Suprapubic skin (tissue), 4 donors: ENCODE results near the gene MMP1.

Experiments used
- POLR2A ChIP-seq, 2 donors: fragments of 450-650 bp; IDR thresholded peaks; one replicate each; pipeline ENCODE4 v1.6.1; 2017; ENCODE audit warnings: antibody characterized with exemption in 2 of 2, mild to moderate bottlenecking in 2 of 2, moderate library complexity in 2 of 2
- POLR2AphosphoS5 ChIP-seq, 3 donors: sonication (generic); formaldehyde crosslinking; IDR thresholded peaks; one replicate each; pipeline ENCODE4 v1.6.1; 2017; ENCODE audit warnings: antibody characterized with exemption in 3 of 3
- TF ChIP-seq, protein P1 (sequence below), 2 donors: fragments of 200-600 bp in 1 of 2; fragments of 450-650 bp in 1 of 2; sonication (generic) in 1 of 2; IDR thresholded peaks; one replicate each; pipeline ENCODE4 v1.5.1; 2016 to 2019; ENCODE audit warnings: antibody characterized with exemption in 2 of 2, mild to moderate bottlenecking in 1 of 2, moderate library complexity in 1 of 2

DNA sequence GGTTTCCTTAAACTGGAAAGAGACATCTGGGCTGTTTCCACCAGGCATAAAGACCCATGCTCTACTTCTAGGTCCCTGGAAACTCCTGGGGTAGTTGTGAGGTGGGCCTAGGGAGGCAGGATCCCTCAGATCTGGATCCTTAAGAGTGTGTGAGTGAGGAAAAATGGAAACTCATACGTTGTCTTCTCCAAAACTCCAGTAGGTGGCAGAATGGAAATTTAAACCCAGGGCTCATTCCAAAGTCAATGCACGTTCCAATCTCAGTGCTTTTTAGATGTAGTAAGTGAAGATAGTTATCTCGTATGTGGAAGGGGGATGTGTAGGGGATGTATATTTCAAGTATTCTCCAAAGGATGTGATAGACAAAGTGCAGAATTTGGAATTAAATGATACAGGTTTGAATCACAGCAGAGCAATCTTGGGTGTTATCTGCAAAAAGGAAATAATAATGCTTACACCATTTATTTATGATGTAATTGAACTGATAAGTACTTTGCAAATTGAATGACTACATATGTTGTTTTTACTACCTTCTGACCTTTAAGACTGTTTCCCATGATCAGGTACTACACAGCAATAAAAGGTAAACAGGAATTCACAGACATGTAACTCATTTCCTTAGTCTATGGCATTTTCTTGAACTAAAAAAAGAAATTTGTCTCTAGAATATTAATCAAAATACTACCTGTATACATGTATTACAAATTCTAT, 13.1 kb upstream of the MMP1 start:
- TF ChIP-seq POLR2A (IDR thresholded peaks at IDR 0.05) (no peak), POLR2AphosphoS5 (IDR thresholded peaks at IDR 0.05) (no peak)
- TF ChIP-seq, protein P1, sequence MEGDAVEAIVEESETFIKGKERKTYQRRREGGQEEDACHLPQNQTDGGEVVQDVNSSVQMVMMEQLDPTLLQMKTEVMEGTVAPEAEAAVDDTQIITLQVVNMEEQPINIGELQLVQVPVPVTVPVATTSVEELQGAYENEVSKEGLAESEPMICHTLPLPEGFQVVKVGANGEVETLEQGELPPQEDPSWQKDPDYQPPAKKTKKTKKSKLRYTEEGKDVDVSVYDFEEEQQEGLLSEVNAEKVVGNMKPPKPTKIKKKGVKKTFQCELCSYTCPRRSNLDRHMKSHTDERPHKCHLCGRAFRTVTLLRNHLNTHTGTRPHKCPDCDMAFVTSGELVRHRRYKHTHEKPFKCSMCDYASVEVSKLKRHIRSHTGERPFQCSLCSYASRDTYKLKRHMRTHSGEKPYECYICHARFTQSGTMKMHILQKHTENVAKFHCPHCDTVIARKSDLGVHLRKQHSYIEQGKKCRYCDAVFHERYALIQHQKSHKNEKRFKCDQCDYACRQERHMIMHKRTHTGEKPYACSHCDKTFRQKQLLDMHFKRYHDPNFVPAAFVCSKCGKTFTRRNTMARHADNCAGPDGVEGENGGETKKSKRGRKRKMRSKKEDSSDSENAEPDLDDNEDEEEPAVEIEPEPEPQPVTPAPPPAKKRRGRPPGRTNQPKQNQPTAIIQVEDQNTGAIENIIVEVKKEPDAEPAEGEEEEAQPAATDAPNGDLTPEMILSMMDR (IDR thresholded peaks at IDR 0.05) = no peak
